CD4-positive, alpha-beta T cell treated with Interleukin-17A for 1 hour (primary cell): ENCODE measurements around the gene PLCB1.
"Not testable (repeated sequence)": the region's sequence is repeated elsewhere in the genome, so short reads cannot be mapped to it uniquely, and the experiment has no call there.

Source experiments
- DNase-seq: peaks from one replicate; pipeline ENCODE4 v3.0.0-alpha.2; 2020

PLCB1 gene

GRCh38 chr20:8131598-8132483 is at the start of gene PLCB1:
TSS of gene PLCB1 (plus strand) at chr20:8132266. CDS start at chr20:8132652, 386 bp downstream.
- DNase-seq = peak; percentile 86

- no peak for DNase-seq
Measured at GRCh38 chr20:8082989-8083388, 49.1 kb upstream of the PLCB1 start.

GRCh38 chr20:8089668-8090067 is 42.4 kb upstream of the PLCB1 start:
- no peak for DNase-seq

GRCh38 chr20:8094415-8094818 is 37.6 kb upstream of the PLCB1 start:
- DNase-seq = no peak

GRCh38 chr20:8094850-8095249 is 37.2 kb upstream of the PLCB1 start:
- DNase-seq = no peak

DNA sequence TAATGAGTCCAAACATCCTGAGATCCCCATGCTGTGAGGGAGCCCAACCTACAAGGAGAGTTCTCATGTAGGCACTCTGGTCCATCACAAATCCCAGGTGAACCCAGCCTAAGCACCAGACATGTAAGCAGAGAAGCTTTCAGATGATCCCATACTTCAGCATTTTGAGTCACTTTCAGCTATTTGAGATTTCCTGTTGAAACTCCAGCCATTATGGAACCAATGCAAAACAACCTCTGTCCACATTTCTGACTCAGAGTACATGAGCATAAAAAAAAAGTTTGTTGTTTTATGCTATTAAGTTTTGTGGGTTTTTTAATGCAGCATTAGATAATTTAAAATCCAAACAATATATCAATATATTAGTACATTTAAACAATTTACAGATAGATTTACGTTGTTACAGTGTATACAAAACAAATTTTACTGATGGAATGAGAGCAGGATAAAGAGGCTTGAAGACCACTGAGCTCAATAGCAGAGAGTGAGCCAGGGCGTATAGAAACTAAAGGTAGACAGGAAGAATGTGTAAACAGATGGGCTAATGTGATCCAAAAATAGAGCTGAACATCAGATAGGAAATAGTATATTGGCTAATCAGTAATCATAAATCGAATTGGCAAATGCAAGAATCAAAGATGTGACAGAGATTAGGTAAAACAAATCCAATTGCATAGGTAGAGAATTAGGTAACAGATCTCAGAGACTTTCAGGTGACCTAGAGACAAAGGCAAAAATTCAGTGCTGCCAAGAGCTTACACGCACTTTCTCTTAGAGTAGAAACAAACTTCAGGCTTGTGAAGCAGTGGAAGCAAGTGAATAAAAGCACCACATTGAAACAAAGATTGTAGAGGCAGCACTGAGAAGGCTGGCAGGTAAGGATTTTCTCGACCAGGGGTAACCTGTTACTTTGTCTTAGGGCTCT is 36.2 kb upstream of the PLCB1 start:
- DNase-seq = no peak

DNA sequence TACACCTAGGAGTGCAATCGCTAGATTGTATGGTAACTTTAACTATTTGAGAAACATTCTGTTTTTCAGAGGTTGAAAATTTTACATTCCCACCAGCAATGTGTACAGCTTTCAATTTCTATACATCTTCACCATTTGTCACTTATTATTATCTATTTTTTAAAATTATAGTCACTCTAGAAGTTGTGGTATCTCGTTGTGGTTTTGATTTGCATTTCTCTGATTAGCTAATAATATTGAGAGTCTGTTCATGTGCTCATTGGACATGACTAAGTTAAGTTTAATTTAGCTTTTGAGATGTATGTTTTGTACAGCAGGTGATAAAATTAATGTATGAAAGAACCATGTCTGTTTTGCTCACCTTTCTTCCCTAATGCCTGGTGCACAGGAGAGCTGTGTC is 34.8 kb upstream of the PLCB1 start:
- DNase-seq = no peak

GRCh38 chr20:8104252-8104651 is 27.8 kb upstream of the PLCB1 start:
- no peak for DNase-seq

- DNase-seq = not testable (repeated sequence)
Measured at GRCh38 chr20:8114612-8115011, 17.5 kb upstream of the PLCB1 start.

- DNase-seq = no peak
Measured at GRCh38 chr20:8115436-8115835, 16.6 kb upstream of the PLCB1 start.

DNA sequence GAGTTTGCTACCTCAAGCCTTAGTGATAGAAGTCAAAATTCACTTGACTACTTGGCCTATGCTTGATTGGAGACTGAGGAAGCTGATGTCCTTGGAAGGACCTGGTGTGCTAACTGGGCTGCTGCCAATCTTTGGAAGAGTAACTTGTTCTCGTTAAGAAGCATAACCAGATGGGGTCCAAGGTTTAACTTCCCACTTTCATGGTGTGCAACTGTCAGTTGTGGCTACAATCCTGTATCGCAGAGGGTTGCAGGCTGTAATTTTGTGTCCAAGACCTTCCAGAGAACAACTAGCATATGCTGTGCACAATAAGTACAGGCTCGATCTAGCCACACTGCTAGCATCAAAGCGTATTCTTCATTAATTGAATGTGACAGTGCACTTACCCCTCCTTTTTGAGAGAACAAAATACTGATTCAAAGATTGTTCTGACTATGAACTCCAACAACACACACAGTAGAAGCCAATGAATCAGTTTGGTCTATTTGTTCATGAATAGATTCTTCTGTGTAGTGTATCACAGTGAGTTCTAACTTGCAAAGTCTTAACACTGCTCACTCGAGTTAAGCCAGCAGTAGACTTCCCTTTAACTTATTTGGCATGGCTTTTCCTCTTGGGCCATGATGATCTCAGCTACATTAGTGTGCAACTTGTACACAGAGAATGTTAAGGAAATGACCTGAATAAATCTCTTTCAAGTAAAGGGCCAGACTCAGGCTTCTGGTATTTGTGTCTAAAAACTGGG is 15.8 kb upstream of the PLCB1 start:
- DNase-seq = no peak

- DNase-seq = no peak
Measured at GRCh38 chr20:8117636-8118035, 14.4 kb upstream of the PLCB1 start.

DNA sequence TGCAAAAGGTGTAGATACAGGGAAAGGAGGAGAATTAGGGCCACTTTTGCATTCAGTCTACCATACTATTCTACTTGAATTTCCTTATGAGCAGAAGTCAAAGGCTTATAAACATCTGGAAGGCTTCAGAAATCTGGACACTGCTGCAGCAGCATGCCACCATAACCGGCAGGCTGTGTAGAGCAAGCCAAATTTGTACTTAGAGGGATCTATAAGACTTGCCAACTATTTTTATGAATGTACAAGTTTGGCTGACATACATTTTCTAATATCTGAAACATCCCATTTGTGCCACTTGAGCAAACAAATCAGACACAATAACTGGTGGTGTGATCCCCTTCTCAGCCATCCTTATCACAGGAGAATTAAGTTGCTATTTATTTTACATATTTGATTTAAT is 14.0 kb upstream of the PLCB1 start:
- no peak for DNase-seq

DNA sequence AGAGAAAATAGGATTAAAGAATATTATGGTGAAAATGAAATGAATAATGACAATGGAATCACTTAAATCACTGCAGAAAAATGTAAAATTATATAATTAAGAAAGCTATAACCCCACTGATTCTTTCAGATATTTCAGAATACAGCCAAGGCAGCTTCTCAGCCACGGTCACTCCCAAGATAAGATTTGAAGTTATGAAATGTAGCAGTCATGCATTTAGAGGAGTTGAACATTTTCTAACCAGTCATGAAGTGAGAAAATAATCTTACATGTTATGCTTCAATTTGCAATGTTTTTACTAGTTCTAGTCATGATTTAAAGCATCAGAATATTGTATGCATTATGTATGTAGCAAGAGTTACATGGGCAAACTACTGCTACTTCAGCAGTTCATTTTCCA is 13.3 kb upstream of the PLCB1 start:
- no peak for DNase-seq

- DNase-seq = no peak
Measured at GRCh38 chr20:8121666-8122065, 10.4 kb upstream of the PLCB1 start.

GRCh38 chr20:8124639-8125038 is 7.4 kb upstream of the PLCB1 start:
- DNase-seq = no peak

DNA sequence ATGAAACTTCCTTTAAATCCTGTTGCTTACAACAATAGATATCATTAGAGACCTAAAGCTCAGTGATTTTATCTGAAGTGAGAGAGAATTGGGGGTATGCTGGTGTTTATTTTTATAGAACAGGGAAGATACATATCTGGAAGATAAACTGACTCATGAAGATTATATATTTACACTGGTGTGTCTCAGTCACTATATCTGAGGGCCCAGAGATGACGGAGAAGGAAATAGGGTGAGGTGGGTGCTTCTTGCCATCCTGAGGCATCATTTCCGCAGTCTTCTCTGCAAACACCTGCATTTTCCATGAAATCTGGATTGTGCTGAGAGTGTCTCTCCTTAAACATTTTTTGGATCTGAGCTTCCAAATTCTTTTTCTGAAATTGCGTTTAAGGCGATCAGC is 5.9 kb upstream of the PLCB1 start:
- DNase-seq = no peak

DNA sequence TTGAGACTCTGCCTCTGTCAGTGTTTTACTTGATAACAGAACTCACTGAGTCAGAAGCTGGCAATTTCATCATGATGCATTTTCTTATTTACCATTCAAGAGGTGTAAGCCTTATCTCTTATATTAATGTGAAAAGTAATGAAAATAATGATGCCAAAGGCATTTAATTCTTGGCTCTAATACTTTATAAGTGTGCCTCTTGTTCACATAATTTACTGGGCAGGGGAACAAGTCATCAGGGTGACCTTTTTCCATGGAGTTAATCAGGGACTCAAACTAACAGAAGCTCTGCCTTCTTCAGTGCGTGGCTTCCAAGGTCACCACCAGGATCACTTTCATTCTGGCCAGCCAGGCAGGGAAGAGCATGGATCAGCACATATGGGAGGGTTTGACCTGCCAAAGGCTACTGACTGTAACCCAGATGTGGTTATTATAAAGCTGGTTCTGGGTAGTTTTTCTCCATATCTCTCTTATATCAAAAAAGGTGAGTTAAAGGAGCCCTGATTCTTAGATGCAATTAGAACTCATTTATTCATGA is 5.2 kb upstream of the PLCB1 start:
- DNase-seq = no peak

DNA sequence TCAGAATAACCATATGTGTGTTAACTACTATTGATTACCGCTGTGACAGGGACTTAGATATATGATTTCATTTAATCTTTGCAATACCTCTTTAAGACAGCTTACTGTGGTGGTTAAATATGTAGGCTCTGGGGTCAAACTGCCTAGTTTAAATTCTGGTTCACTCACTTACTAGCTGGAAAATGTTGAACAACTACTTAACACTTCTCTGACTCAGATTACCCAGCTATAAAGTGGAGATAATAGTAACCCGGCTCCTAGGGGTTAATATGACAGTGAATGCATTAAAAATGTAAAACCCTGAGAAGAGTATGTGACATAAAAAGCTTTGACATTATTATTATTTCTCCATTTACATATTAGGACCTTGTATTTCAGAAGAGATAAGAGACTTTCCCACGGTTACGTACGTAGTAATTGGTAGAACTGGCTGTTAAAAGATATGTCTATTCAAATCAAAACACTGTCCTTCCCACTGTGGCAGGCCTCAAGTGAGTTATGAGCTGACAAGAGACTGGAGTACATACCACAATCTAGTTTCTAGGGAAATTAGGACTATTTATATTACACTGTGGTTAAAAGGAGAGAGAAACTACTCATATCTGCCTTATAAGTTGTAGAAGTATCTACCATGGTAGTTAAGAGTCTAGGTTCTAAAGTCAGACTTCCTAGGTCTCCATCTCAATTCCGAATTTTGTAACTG is 4.4 kb upstream of the PLCB1 start:
- no peak for DNase-seq

DNA sequence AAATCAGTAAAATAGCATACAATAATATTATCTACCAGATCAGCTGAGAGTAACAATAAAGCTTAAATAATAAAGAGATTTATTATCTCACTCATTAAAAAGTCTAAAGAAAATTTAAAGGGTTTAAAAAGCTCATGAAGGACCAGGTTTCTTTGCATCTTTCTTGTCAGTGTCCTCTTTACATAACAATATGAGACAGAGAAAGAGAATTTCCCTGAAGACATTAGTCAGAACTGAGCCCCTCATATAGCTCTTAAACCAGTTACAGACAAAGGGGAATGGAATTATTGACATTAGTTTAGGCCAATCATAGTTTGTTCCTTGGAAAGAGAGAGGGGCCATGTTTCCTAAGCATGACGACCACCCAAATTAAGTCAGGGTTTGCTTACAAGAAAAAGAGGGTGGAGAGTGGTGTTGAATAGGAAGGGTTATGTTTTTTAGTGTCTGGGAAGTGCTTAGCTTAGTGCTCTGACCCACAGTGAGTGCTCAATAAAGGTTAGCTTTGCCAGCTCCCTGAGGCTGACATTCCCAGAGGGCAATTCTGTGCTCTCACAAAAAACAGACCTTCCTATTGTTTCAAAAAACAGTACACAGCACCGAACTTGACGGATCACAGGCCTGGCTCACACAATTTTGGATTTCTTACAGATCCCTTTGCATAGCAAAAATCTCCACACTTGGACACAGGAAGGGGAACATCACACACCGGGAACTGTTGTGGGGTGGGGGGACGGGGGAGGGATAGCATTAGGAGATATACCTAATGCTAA is 3.6 kb upstream of the PLCB1 start:
- DNase-seq = no peak

DNA sequence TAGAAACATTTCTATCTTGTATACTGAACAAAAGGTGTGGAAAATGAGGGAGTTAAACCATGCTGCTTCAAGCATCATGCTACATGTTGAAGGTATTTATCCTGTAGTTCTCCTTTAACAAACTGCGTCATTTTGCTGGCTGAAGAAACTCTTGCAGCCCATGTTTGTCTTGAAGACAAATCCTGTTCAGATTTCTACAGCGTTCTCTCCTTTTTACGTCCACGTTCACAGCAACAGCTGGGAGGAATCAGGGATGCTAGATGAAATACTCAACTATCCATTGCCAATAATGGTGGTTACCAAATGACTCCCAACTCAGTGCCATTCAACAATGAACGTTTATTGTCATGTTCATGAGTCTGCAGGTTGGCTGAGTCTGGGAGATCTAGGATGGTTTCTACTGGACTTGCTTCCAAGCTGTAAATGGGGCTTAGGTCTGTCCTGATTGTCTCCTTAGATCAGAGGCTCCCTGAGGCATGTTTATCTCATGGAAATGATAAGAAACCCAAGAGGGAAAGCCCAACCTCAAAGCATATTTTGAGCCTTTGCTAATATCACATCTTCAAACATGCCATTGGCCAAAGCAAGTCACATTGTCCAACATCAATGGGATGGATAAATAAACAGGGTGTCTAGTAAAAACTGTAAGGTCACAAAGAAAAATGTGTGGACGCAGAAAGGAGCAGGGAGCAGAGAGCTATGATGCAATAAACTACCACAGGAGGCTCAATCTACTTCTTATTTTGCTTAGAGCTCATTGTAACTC is 2.7 kb upstream of the PLCB1 start:
- DNase-seq = no peak
